Lung (tissue), 12 donors: ENCODE measurements around the gene TMEFF2. TPM values are rescaled to one million over a fixed set of nuclear protein-coding genes. Genes with fewer than 3 reads are reported as not detected.
A peak's percentile ranks its signal among the peaks of the same experiment; 100 is the strongest.
"Not testable (repeated sequence)": the region's sequence is repeated elsewhere in the genome, so short reads cannot be mapped to it uniquely, and the experiment has no call there.

Experiments
- ATAC-seq: fragments of 200-7000 bp; cut with Tn5 transposase; one replicate; pipeline ENCODE4 v1.9.1; 2020; ENCODE audit warnings: moderate number of reproducible peaks; ENCODE audit not compliant: insufficient read depth, low FRiP score
- DNase-seq, 3 donors: peaks; one replicate each; pipeline ENCODE4 v3.0.0-alpha.2; 2013 to 2017
- H3K27ac ChIP-seq, 2 donors: one replicate each; pipeline ENCODE4 v1.5.1; 2013; ENCODE audit warnings: mild to moderate bottlenecking in 2 of 2, moderate library complexity in 2 of 2, control low read depth in 1 of 2, inconsistent platforms in 1 of 2, low read depth in 1 of 2, low read length in 1 of 2
- H3K27me3 ChIP-seq, 3 donors: one replicate each; pipeline ENCODE4 v1.5.1; 2013; ENCODE audit warnings: low read length in 2 of 3; ENCODE audit not compliant: control insufficient read depth in 3 of 3, insufficient read depth in 3 of 3
- H3K36me3 ChIP-seq, 4 donors: one replicate each; pipeline ENCODE4 v1.5.1; 2013; ENCODE audit warnings: low read length in 4 of 4, mild to moderate bottlenecking in 1 of 4, moderate library complexity in 1 of 4; ENCODE audit not compliant: control insufficient read depth in 4 of 4, insufficient read depth in 4 of 4
- H3K4me1 ChIP-seq, 5 donors: one replicate each; pipeline ENCODE4 v1.5.1; 2013; ENCODE audit warnings: low read length in 5 of 5, mild to moderate bottlenecking in 2 of 5, moderate library complexity in 1 of 5; ENCODE audit not compliant: control insufficient read depth in 5 of 5, insufficient read depth in 5 of 5
- H3K4me3 ChIP-seq: one replicate; pipeline ENCODE4 v1.5.1; 2013; ENCODE audit warnings: mild to moderate bottlenecking, control low read depth, moderate library complexity
- H3K9ac ChIP-seq, 2 donors: one replicate each; pipeline ENCODE4 v1.5.1; 2013; ENCODE audit warnings: low read length in 2 of 2, control low read depth in 1 of 2; ENCODE audit not compliant: insufficient read depth in 1 of 2
- H3K9me3 ChIP-seq, 4 donors: one replicate each; pipeline ENCODE4 v1.5.1; 2013; ENCODE audit warnings: low read length in 3 of 4, mild to moderate bottlenecking in 1 of 4, moderate library complexity in 1 of 4; ENCODE audit not compliant: control insufficient read depth in 4 of 4, insufficient read depth in 3 of 4
- CTCF ChIP-seq: IDR thresholded peaks from 2 replicates; pipeline ENCODE4 v1.5.1; 2012; ENCODE audit warnings: mild to moderate bottlenecking; ENCODE audit errors: control extremely low read depth, extremely low read depth
- WGBS, 2 donors: extraction: QIAGEN DNeasy Blood & Tissue Kit; methylation state at CpG; one replicate each; pipeline ENCODE4 v1.1.7; 2013; 5-methylcytosine and 5-hydroxymethylcytosine counted together
- polyA plus RNA-seq, 2 donors: library from polyadenylated mRNA; stranded (reverse); fragments of 200-250 nt; gene quantifications; one replicate each; pipeline ENCODE4 v1.2.1, GENCODE V29; 2013
- total RNA-seq, 2 donors: library from RNA; depleted of rRNA in 1 of 2; stranded (reverse); fragments of >200 nt in 1 of 2; gene quantifications; one replicate each; pipeline ENCODE4 v1.2.1, GENCODE V29; 2014 to 2021
- donor health status: control.
- donor health status: control.
- donor health status: Bipolar disorder and iron deficiency.
- donor health status: healthy.
- donor health status: DM: yes; HTN: yes; CAD: no.

TMEFF2 gene
- total and polyA plus RNA-seq, 4 donors: 0.43 TPM; not detected in 3

GRCh38 chr2:192091476-192091875, 103.3 kb downstream of the TMEFF2 start:
- Histone ChIP-seq H3K9me3 (peaks cover 0 to 2% (median 0%) of the 10 kb centered on the region in 4 donors), H3K27me3 (no peaks in the 10 kb centered on the region), H3K36me3 (no peaks in the 10 kb centered on the region), H3K27ac (no peak overlapping the region), H3K4me3 (no peak overlapping the region), H3K4me1 (no peaks in the 10 kb centered on the region), H3K9ac (no peak overlapping the region)
- TF ChIP-seq CTCF: no peak
- DNase-seq (no peak), ATAC-seq (no peak)
- WGBS, 2 donors: 33 to 43% methylated on average over 1 of the region's 1 CpG

GRCh38 chr2:192090911-192091310, 103.8 kb downstream of the TMEFF2 start:
- H3K9me3 ChIP-seq: peaks cover 0 to 2% (median 0%) of the 10 kb centered on the region in 4 donors
- no peak overlapping the region for H3K9ac ChIP-seq
- no peaks in the 10 kb centered on the region for H3K4me1 ChIP-seq
- no peak overlapping the region for H3K27ac ChIP-seq
- no peak overlapping the region for H3K4me3 ChIP-seq
- H3K36me3 ChIP-seq: no peaks in the 10 kb centered on the region
- 75 to 85% methylated on average over 7 of the region's 7 CpGs for WGBS, 2 donors
- TF ChIP-seq CTCF: no peak
- ATAC-seq: no peak
- DNase-seq: no peak
- H3K27me3 ChIP-seq: no peaks in the 10 kb centered on the region

GRCh38 chr2:192087398-192087958, 107.3 kb downstream of the TMEFF2 start:
- peak in 1 of 3 donors; percentile 4 for DNase-seq
- 34 to 50% methylated on average over 4 of the region's 4 CpGs for WGBS, 2 donors
- Histone ChIP-seq H3K9me3 (peaks cover 0 to 2% (median 0%) of the 10 kb centered on the region in 4 donors), H3K36me3 (no peaks in the 10 kb centered on the region), H3K27ac (no peak overlapping the region), H3K4me3 (no peak overlapping the region), H3K4me1 (no peaks in the 10 kb centered on the region), H3K9ac (no peak overlapping the region), H3K27me3 (no peaks in the 10 kb centered on the region)
- ATAC-seq: no peak
- no peak for TF ChIP-seq CTCF

- Histone ChIP-seq H3K36me3 (no peaks in the 10 kb centered on the region), H3K9me3 (no peaks in the 10 kb centered on the region), H3K4me3 (no peak overlapping the region), H3K9ac (no peak overlapping the region), H3K27ac (no peak overlapping the region), H3K27me3 (no peaks in the 10 kb centered on the region), H3K4me1 (no peaks in the 10 kb centered on the region)
- peak in 1 of 3 donors; percentile 14 for DNase-seq
- no peak for TF ChIP-seq CTCF
- no peak for ATAC-seq
- WGBS, 2 donors: 92 to 93% methylated on average over 5 of the region's 5 CpGs
These were observed 112.6 kb downstream of the TMEFF2 start for GRCh38 chr2:192082121-192082520.

- H3K27me3 ChIP-seq, ATAC-seq: not testable (repeated sequence)
- WGBS, 2 donors: 88 to 95% methylated on average over 3 of the region's 3 CpGs
These were observed 114.6 kb downstream of the TMEFF2 start for GRCh38 chr2:192080096-192080495.

More at GRCh38 chr2:192080096-192080495, 114.6 kb downstream of the TMEFF2 start:
- not testable (repeated sequence) for H3K36me3 ChIP-seq, DNase-seq, H3K4me1 ChIP-seq, H3K9ac ChIP-seq, H3K27ac ChIP-seq, H3K4me3 ChIP-seq, H3K9me3 ChIP-seq
